H1 (cell line): ENCODE data around the gene ZNF576. TPM values are rescaled to one million over a fixed set of nuclear protein-coding genes. Genes with fewer than 3 reads are reported as not detected.
A peak's percentile ranks its signal among the peaks of the same experiment; 100 is the strongest.

Source experiments
- CTCF ChIA-PET: fragments of 300-600 bp; sonication (Branson Sonifier 250); formaldehyde crosslinking; loops from one replicate; lab custom pipeline; 2021; ENCODE audit not compliant: partially characterized antibody; lab: Charles Lee
- POLR2A ChIA-PET: fragments of 300-600 bp; sonication (Branson Sonifier 250); formaldehyde crosslinking; loops from one replicate; lab custom pipeline; 2021; ENCODE audit warnings: inconsistent platforms; ENCODE audit not compliant: partially characterized antibody; lab: Charles Lee
- DNase-seq, 2 experiments: peaks; one replicate each; pipeline versions ENCODE4 v3.0.0 to v3.0.0-alpha.2; 2010 to 2022; ENCODE audit warnings: low spot score in 2 of 2, low read depth in 1 of 2, mixed read lengths in 1 of 2
- FAIRE-seq: peaks from 2 replicates; lab custom pipeline; 2011; peaks lifted over from hg19 to GRCh38; lab: Jason Lieb, UNC
- H2AFZ ChIP-seq: 2 replicates; pipeline ENCODE4 v1.8.1; 2012; ENCODE audit warnings: low read length, inconsistent platforms
- H2AK5ac ChIP-seq: 2 replicates; pipeline ENCODE4 v1.6.1; 2013; ENCODE audit warnings: low read depth, low read length
- H2BK120ac ChIP-seq: replicated peaks from 2 replicates; pipeline ENCODE3; 2013; ENCODE audit warnings: low read depth, low read length, inconsistent platforms
- H2BK12ac ChIP-seq: 2 replicates; pipeline ENCODE4 v1.6.1; 2013; ENCODE audit warnings: low read depth, low read length
- H2BK15ac ChIP-seq: 2 replicates; pipeline ENCODE4 v1.6.1; 2013; ENCODE audit warnings: low read length
- H2BK20ac ChIP-seq: 2 replicates; pipeline ENCODE4 v1.6.1; 2013; ENCODE audit warnings: low read length
- H2BK5ac ChIP-seq: 2 replicates; pipeline ENCODE4 v1.6.1; 2013; ENCODE audit warnings: low read depth, low read length
- H3K14ac ChIP-seq: 2 replicates; pipeline ENCODE4 v1.6.1; 2013; ENCODE audit warnings: inconsistent platforms; ENCODE audit not compliant: insufficient read length
- H3K18ac ChIP-seq: 2 replicates; pipeline ENCODE4 v1.6.1; 2013; ENCODE audit warnings: low read length; ENCODE audit errors: extremely low read depth
- H3K23ac ChIP-seq: 2 replicates; pipeline ENCODE4 v1.6.1; 2013; ENCODE audit warnings: inconsistent platforms; ENCODE audit not compliant: insufficient read length
- H3K23me2 ChIP-seq: 2 replicates; pipeline ENCODE4 v1.6.1; 2013; ENCODE audit warnings: low read depth, low read length
- H3K27ac ChIP-seq: 2 replicates; pipeline ENCODE4 v1.6.1; 2011; ENCODE audit warnings: low read depth, low read length, inconsistent platforms
- H3K27me3 ChIP-seq, 4 experiments: replicated peaks in 1 of 4; 1 replicate in 1 of 4; 2 replicates in 3 of 4; pipeline versions ENCODE4 v1.6.1 to v1.8.1; 2011 to 2013; ENCODE audit warnings: low read length in 3 of 4, mild to moderate bottlenecking in 3 of 4, inconsistent platforms in 2 of 4, mixed read lengths in 2 of 4, moderate library complexity in 1 of 4; ENCODE audit not compliant: control insufficient read depth in 3 of 4, insufficient read depth in 3 of 4; ENCODE audit errors: extremely low read depth in 1 of 4
- H3K36me3 ChIP-seq, 4 experiments: 2 replicates each; pipeline versions ENCODE4 v1.6.1 to v1.8.1; 2011 to 2013; ENCODE audit warnings: mild to moderate bottlenecking in 4 of 4, low read length in 3 of 4, moderate library complexity in 2 of 4, control low read depth in 1 of 4, inconsistent platforms in 1 of 4; ENCODE audit not compliant: insufficient read depth in 4 of 4, control insufficient read depth in 2 of 4
- H3K4ac ChIP-seq: replicated peaks from 2 replicates; pipeline ENCODE3; 2013; ENCODE audit warnings: low read length, low read depth, mixed read lengths, inconsistent platforms; ENCODE audit not compliant: insufficient read length
- H3K4me1 ChIP-seq, 4 experiments: replicated peaks in 1 of 4; 1 replicate in 1 of 4; 2 replicates in 3 of 4; pipeline versions ENCODE4 v1.6.1 to v1.8.1; 2011 to 2013; ENCODE audit warnings: low read length in 3 of 4, inconsistent platforms in 2 of 4, mixed read lengths in 1 of 4; ENCODE audit not compliant: insufficient read depth in 4 of 4, control insufficient read depth in 3 of 4
- H3K4me2 ChIP-seq, 2 experiments: 2 replicates each; pipeline versions ENCODE4 v1.6.1 to v1.8.1; 2011 to 2013; ENCODE audit warnings: low read depth in 2 of 2, low read length in 2 of 2, control low read depth in 1 of 2, inconsistent platforms in 1 of 2, mild to moderate bottlenecking in 1 of 2; ENCODE audit not compliant: insufficient read depth in 1 of 2
- H3K4me3 ChIP-seq, 4 experiments: fragments of 200-600, 300-600 bp in 1 of 4; sonication (generic), shearing (Covaris generic), sonication (Bioruptor Twin) in 1 of 4; 2 replicates each; pipeline versions ENCODE4 v1.5.1 to v1.8.1; 2011 to 2016; ENCODE audit warnings: low read length in 4 of 4, low read depth in 3 of 4, control low read depth in 2 of 4, inconsistent platforms in 2 of 4, mild to moderate bottlenecking in 2 of 4, mixed read lengths in 1 of 4, moderate library complexity in 1 of 4; ENCODE audit not compliant: insufficient read depth in 2 of 4; ENCODE audit errors: extremely low read depth in 1 of 4
- H3K56ac ChIP-seq: replicated peaks from 2 replicates; pipeline ENCODE3; 2013; ENCODE audit warnings: low read depth, mild to moderate bottlenecking, mixed read lengths, low read length, inconsistent platforms; ENCODE audit not compliant: insufficient read length
- H3K79me1 ChIP-seq: 2 replicates; pipeline ENCODE4 v1.6.1; 2013; ENCODE audit warnings: low read depth, low read length, control low read depth
- H3K79me2 ChIP-seq, 2 experiments: 2 replicates each; pipeline versions ENCODE4 v1.6.1 to v1.8.1; 2012 to 2013; ENCODE audit warnings: low read length in 2 of 2, mild to moderate bottlenecking in 2 of 2, inconsistent platforms in 1 of 2; ENCODE audit not compliant: insufficient read depth in 2 of 2, control insufficient read depth in 1 of 2
- H3K9ac ChIP-seq, 4 experiments: replicated peaks in 1 of 4; 1 replicate in 1 of 4; 2 replicates in 3 of 4; pipeline versions ENCODE4 v1.6.1 to v1.8.1; 2011 to 2013; ENCODE audit warnings: low read depth in 3 of 4, low read length in 3 of 4, control low read depth in 2 of 4, mild to moderate bottlenecking in 2 of 4, moderate library complexity in 2 of 4, inconsistent platforms in 1 of 4; ENCODE audit errors: extremely low read depth in 1 of 4
- H3K9me3 ChIP-seq, 2 experiments: 2 replicates each; pipeline versions ENCODE4 v1.6.1 to v1.8.1; 2012 to 2013; ENCODE audit warnings: mild to moderate bottlenecking in 2 of 2, moderate library complexity in 2 of 2, control low read depth in 1 of 2, inconsistent platforms in 1 of 2, low read depth in 1 of 2, low read length in 1 of 2, mixed read lengths in 1 of 2; ENCODE audit not compliant: insufficient read depth in 2 of 2
- H4K20me1 ChIP-seq, 2 experiments: replicated peaks in 1 of 2; 2 replicates each; pipeline versions ENCODE3 to v1.8.1; 2011 to 2013; ENCODE audit warnings: inconsistent platforms in 2 of 2, low read length in 2 of 2, mild to moderate bottlenecking in 1 of 2; ENCODE audit not compliant: insufficient read depth in 2 of 2, control insufficient read depth in 1 of 2
- H4K5ac ChIP-seq: 2 replicates; pipeline ENCODE4 v1.6.1; 2013; ENCODE audit warnings: low read length, low read depth, mixed read lengths, inconsistent platforms; ENCODE audit not compliant: insufficient read length
- H4K8ac ChIP-seq: 2 replicates; pipeline ENCODE4 v1.8.0; 2013; ENCODE audit warnings: mild to moderate bottlenecking, moderate library complexity, low read length, inconsistent platforms; ENCODE audit not compliant: insufficient read depth; ENCODE audit errors: extremely low read depth
- H4K91ac ChIP-seq: replicated peaks from 2 replicates; pipeline ENCODE3; 2013; ENCODE audit warnings: low read length, mixed read lengths, inconsistent platforms; ENCODE audit not compliant: insufficient read length
- ATF2 ChIP-seq: IDR thresholded peaks from 2 replicates; pipeline ENCODE4 v1.6.1; 2012; ENCODE audit warnings: low read length, inconsistent platforms
- BACH1 ChIP-seq: IDR thresholded peaks from 2 replicates; pipeline ENCODE4 v1.6.1; 2012; ENCODE audit warnings: low read length, improper control_type of control experiment
- CBX5 ChIP-seq: fragments of 300-800, 300-1000 bp; sonication (generic); IDR thresholded peaks from 2 replicates; pipeline ENCODE4 v1.7.1; 2016; ENCODE audit warnings: antibody characterized with exemption, low read length, low read depth
- CEBPB ChIP-seq: IDR thresholded peaks from 2 replicates; pipeline ENCODE4 v1.6.1; 2012; ENCODE audit warnings: low read depth, low read length
- KDM5A ChIP-seq: fragments of 200-600 bp; IDR thresholded peaks from 2 replicates; pipeline ENCODE4 v1.7.1; 2012; ENCODE audit warnings: mild to moderate bottlenecking, low read length, inconsistent platforms, mixed read lengths
- PHF8 ChIP-seq: fragments of 200-600 bp; sonication (generic); conservative IDR thresholded peaks from 2 replicates; pipeline ENCODE4 v1.7.1; 2012; ENCODE audit warnings: low read depth, mild to moderate bottlenecking, inconsistent platforms, low read length, moderate library complexity
- RBBP5 ChIP-seq: IDR thresholded peaks from 2 replicates; pipeline ENCODE4 v1.7.1; 2012; ENCODE audit warnings: low read depth, mild to moderate bottlenecking, inconsistent platforms, low read length, moderate library complexity, borderline replicate concordance
- SP1 ChIP-seq: IDR thresholded peaks from 2 replicates; pipeline ENCODE4 v1.6.1; 2011; ENCODE audit warnings: low read depth, low read length
- SP4 ChIP-seq: IDR thresholded peaks from 2 replicates; pipeline ENCODE4 v1.6.1; 2012; ENCODE audit warnings: low read length, inconsistent platforms
- SUZ12 ChIP-seq: fragments of 200-600 bp; sonication (generic); IDR thresholded peaks from 2 replicates; pipeline ENCODE4 v1.6.1; 2012; ENCODE audit warnings: mild to moderate bottlenecking, inconsistent platforms, low read length, moderate library complexity, mixed read lengths
- TAF7 ChIP-seq: optimal IDR thresholded peaks from 2 replicates; pipeline ENCODE3; 2011; ENCODE audit warnings: low read depth, mild to moderate bottlenecking, inconsistent platforms, low read length, moderate library complexity, borderline replicate concordance
- WGBS, 2 experiments: shearing (Covaris generic) in 1 of 2; methylation state at CpG; one replicate each; pipeline versions ENCODE4 v1.1.6 to v1.1.7; 2013 to 2015; ENCODE audit warnings: low lambda C conversion rate in 2 of 2, mixed read lengths in 2 of 2, inconsistent platforms in 1 of 2, low coverage in 1 of 2, missing lambda C conversion rate in 1 of 2; ENCODE audit not compliant: insufficient replicate concordance in 2 of 2, insufficient coverage in 1 of 2, insufficient read length in 1 of 2; ENCODE audit errors: extremely low coverage in 1 of 2, missing lambda C conversion rate in 1 of 2; 5-methylcytosine and 5-hydroxymethylcytosine counted together
- polyA plus RNA-seq, 7 experiments: library from polyadenylated mRNA; depleted of rRNA in 3 of 7; stranded (reverse) in 5 of 7; unstranded in 2 of 7; fragments of >200 nt in 5 of 7; fragments of 200-250 nt in 2 of 7; gene quantifications; 1 replicate in 5 of 7; 2 replicates in 1 of 7; 4 replicates in 1 of 7; pipeline versions ENCODE4 v1.2.1 to v1.2.3, GENCODE V29; 2011 to 2013; ENCODE audit warnings: missing spikeins in 2 of 7, mixed read lengths in 2 of 7
- total RNA-seq: library from RNA; stranded (reverse); fragmentation: NEBNext Ultra II Directional; extraction: Animal tissue kit (Norgen Biotek cat#: 25700); gene quantifications from 2 replicates; pipeline ENCODE4 v1.2.1, GENCODE V29; 2021

The ZNF576 gene
- total and polyA plus RNA-seq, 2 of the 8 experiments (the other 6 are each of a cell fraction or from before 2014, with no cell fraction given): 13.6 to 32.4 TPM

- H3K27me3 ChIP-seq: no peaks in the 10 kb centered on the region
- H3K79me2 ChIP-seq: peaks cover 0 to 8% of the 10 kb centered on the region in 2 experiments; a peak in 2 of 4 replicates
- no peak overlapping the region for H2BK5ac ChIP-seq
- no peak overlapping the region for H4K91ac ChIP-seq
- ChIA-PET CTCF (interaction anchor here (1.0 to 3.3 kb wide), 2 partner anchors 16 to 23 kb away, joined by 3 to 25 read pairs; partner anchors contain the start of gene IRGQ), POLR2A (interaction anchor here (3.6 kb wide), 1 partner anchor 11 kb away, joined by 14 read pairs; no protein-coding TSS in a partner anchor)
- 94% methylated on average over 3 of the region's 3 CpGs; no CpG with 5 or more reads in 1 of the 2 experiments for WGBS, 2 experiments
- no peak overlapping the region for H4K8ac ChIP-seq
- no peak overlapping the region for H3K27ac ChIP-seq
- no peak overlapping the region for H3K4ac ChIP-seq
- peaks cover 9% of the 10 kb centered on the region for H3K79me1 ChIP-seq
- no peak overlapping the region for H3K4me3 ChIP-seq
- no peak overlapping the region for H2BK15ac ChIP-seq
- no peak overlapping the region for H3K14ac ChIP-seq
- no peak overlapping the region for H2AK5ac ChIP-seq
- no peak overlapping the region for H3K56ac ChIP-seq
- H3K4me2 ChIP-seq: no peak overlapping the region; a peak in 1 of 4 replicates
- FAIRE-seq (no peak), DNase-seq (no peak)
- no peaks in the 10 kb centered on the region for H3K36me3 ChIP-seq
- no peak overlapping the region for H2BK120ac ChIP-seq
- no peak overlapping the region for H2BK20ac ChIP-seq
- H3K23ac ChIP-seq: no peak overlapping the region
- no peaks in the 10 kb centered on the region for H4K20me1 ChIP-seq
- peaks cover 0 to 19% (median 12%) of the 10 kb centered on the region in 4 experiments; a peak in 6 of 7 replicates for H3K4me1 ChIP-seq
- no peaks in the 10 kb centered on the region for H3K9me3 ChIP-seq
- H3K23me2 ChIP-seq: peaks cover 25% of the 10 kb centered on the region
- H3K9ac ChIP-seq: peak overlapping the region in 1 of 4 experiments; percentile 32; a peak in 1 of 7 replicates
- H4K5ac ChIP-seq: no peak overlapping the region
- H2BK12ac ChIP-seq: no peak overlapping the region
- H2AFZ ChIP-seq: no peak overlapping the region
- no peak overlapping the region for H3K18ac ChIP-seq
- TF ChIP-seq BACH1 (no peak), KDM5A (no peak), CBX5 (no peak), CEBPB (no peak), SUZ12 (no peak), ATF2 (no peak), SP4 (no peak), PHF8 (no peak), RBBP5 (no peak), TAF7 (no peak), SP1 (no peak)
These were observed 17.6 kb upstream of the ZNF576 start for GRCh38 chr19:43578787-43579186.
